ENCODE results near the gene ACOT8. TPM values are rescaled to one million over a fixed set of nuclear protein-coding genes. Genes with fewer than 3 reads are reported as not detected.

Gene ACOT8
- total and polyA plus RNA-seq, 2 of the 8 experiments (the other 6 are each of a cell fraction or from before 2014, with no cell fraction given) = 37.6 to 88.8 TPM

- TF ChIP-seq CTCF (IDR thresholded peaks at IDR 0.05; ENCODE audit: control extremely low read depth in 1 of 3, insufficient read depth in 1 of 3, low read depth in 1 of 3, low read length in 3 of 3) = no peak
- no peak for TF ChIP-seq RXRA (IDR thresholded peaks at IDR 0.05; ENCODE audit: insufficient read depth, low read depth, low read length)
- no peak for TF ChIP-seq GABPA (IDR thresholded peaks at IDR 0.05; ENCODE audit: borderline replicate concordance, insufficient read depth, low read length)
- TF ChIP-seq JUND (IDR thresholded peaks at IDR 0.05; ENCODE audit: low read length) = no peak
- no peak for TF ChIP-seq TCF12 (IDR thresholded peaks at IDR 0.05; ENCODE audit: low read depth, low read length)
- no peak for TF ChIP-seq BRCA1 (IDR thresholded peaks at IDR 0.05; ENCODE audit: low read depth, low read length)
- TF ChIP-seq SP4 (IDR thresholded peaks at IDR 0.05; ENCODE audit: low read length) = no peak
- TF ChIP-seq SRF (IDR thresholded peaks at IDR 0.05; ENCODE audit: low read depth, low read length) = no peak
These were observed 40.1 kb upstream of the ACOT8 start (continued) for GRCh38 chr20:45897289-45897688.

Measured in H1 (cell line).